Activated CD4-positive, alpha-beta memory T cell treated with anti-CD3 and anti-CD28 coated beads, Interleukin-2, amount 10 ng/mL, durations not matched to agents 7 days and 5 days (primary cell): ENCODE results near the gene TPST1. TPM values are rescaled to one million over a fixed set of nuclear protein-coding genes. Genes with fewer than 3 reads are reported as not detected.

Experiments
- CTCF ChIA-PET: fragments of 350-600 bp; sonication (Branson Sonifier 250); formaldehyde crosslinking; loops from one replicate; lab custom pipeline; 2021; ENCODE audit warnings: antibody characterized with exemption, inconsistent platforms; lab: Charles Lee
- POLR2A ChIA-PET: fragments of 350-600 bp; sonication (Branson Sonifier 250); formaldehyde crosslinking; loops from one replicate; lab custom pipeline; 2021; ENCODE audit warnings: antibody characterized with exemption; lab: Charles Lee
- DNase-seq: peaks from one replicate; pipeline ENCODE4 v3.0.0-alpha.2; 2020
- H3K27ac Mint-ChIP-seq: one replicate; pipeline ENCODE4 v1.8.0; 2021; ENCODE audit warnings: mild to moderate bottlenecking, mixed read lengths
- H3K27me3 Mint-ChIP-seq: one replicate; pipeline ENCODE4 v1.8.0; 2021; ENCODE audit warnings: mixed read lengths
- H3K36me3 Mint-ChIP-seq: one replicate; pipeline ENCODE4 v1.8.0; 2021; ENCODE audit warnings: low read depth, mixed read lengths
- H3K4me1 Mint-ChIP-seq: one replicate; pipeline ENCODE4 v1.8.0; 2021; ENCODE audit warnings: mixed read lengths
- H3K4me3 Mint-ChIP-seq: one replicate; pipeline ENCODE4 v1.8.0; 2021; ENCODE audit warnings: mild to moderate bottlenecking, mixed read lengths
- H3K9me3 Mint-ChIP-seq: one replicate; pipeline ENCODE4 v1.8.0; 2021; ENCODE audit warnings: mixed read lengths
- total RNA-seq, 2 experiments: library from RNA; stranded (reverse); gene quantifications; one replicate each; pipeline ENCODE4 v1.2.3, GENCODE V29; 2021

Gene TPST1
- total RNA-seq, 2 experiments from 2014 or later, result 0.25 to 0.28 TPM

- Mint-ChIP-seq H3K4me1 (no peaks in the 10 kb centered on the region), H3K27me3 (no peaks in the 10 kb centered on the region), H3K27ac (no peak overlapping the region), H3K9me3 (peaks cover 8% of the 10 kb centered on the region), H3K4me3 (no peak overlapping the region), H3K36me3 (no peaks in the 10 kb centered on the region)
- no peak for DNase-seq
- ChIA-PET CTCF (no interaction called here), POLR2A (no interaction called here)
Observed at GRCh38 chr7:66296001-66296521, 90.9 kb downstream of the TPST1 start.

GRCh38 chr7:66296557-66296956 lies 91.4 kb downstream of the TPST1 start:
- Mint-ChIP-seq H3K4me1 (no peaks in the 10 kb centered on the region), H3K4me3 (no peak overlapping the region), H3K36me3 (no peaks in the 10 kb centered on the region), H3K27me3 (no peaks in the 10 kb centered on the region), H3K9me3 (peaks cover 8% of the 10 kb centered on the region), H3K27ac (no peak overlapping the region)
- ChIA-PET CTCF (no interaction called here), POLR2A (no interaction called here)
- DNase-seq, result no peak

GRCh38 chr7:66297579-66297978 lies 92.4 kb downstream of the TPST1 start:
- Mint-ChIP-seq H3K4me1 (no peaks in the 10 kb centered on the region), H3K36me3 (no peaks in the 10 kb centered on the region), H3K27ac (no peak overlapping the region), H3K4me3 (no peak overlapping the region), H3K27me3 (no peaks in the 10 kb centered on the region), H3K9me3 (peaks cover 8% of the 10 kb centered on the region)
- DNase-seq, result no peak
- ChIA-PET CTCF (no interaction called here), POLR2A (no interaction called here)

GRCh38 chr7:66301249-66301648 lies 96.1 kb downstream of the TPST1 start:
- H3K27ac Mint-ChIP-seq, result no peak overlapping the region

GRCh38 chr7:66301737-66302136 lies 96.6 kb downstream of the TPST1 start:
- DNase-seq, result no peak
- no peak overlapping the region for H3K4me3 Mint-ChIP-seq
- H3K36me3 Mint-ChIP-seq, result no peaks in the 10 kb centered on the region
- no peak overlapping the region for H3K27ac Mint-ChIP-seq
- no peaks in the 10 kb centered on the region for H3K4me1 Mint-ChIP-seq
- peaks cover 2% of the 10 kb centered on the region for H3K27me3 Mint-ChIP-seq
- CTCF ChIA-PET, result no interaction called here
- POLR2A ChIA-PET, result no interaction called here
- H3K9me3 Mint-ChIP-seq, result peaks cover 6% of the 10 kb centered on the region

More at GRCh38 chr7:66301249-66301648, 96.1 kb downstream of the TPST1 start:
- H3K4me3 Mint-ChIP-seq, result no peak overlapping the region
- CTCF ChIA-PET, result no interaction called here
- POLR2A ChIA-PET, result no interaction called here
- no peaks in the 10 kb centered on the region for H3K4me1 Mint-ChIP-seq
- no peaks in the 10 kb centered on the region for H3K36me3 Mint-ChIP-seq
- H3K27me3 Mint-ChIP-seq, result peaks cover 2% of the 10 kb centered on the region
- peaks cover 6% of the 10 kb centered on the region for H3K9me3 Mint-ChIP-seq
- DNase-seq, result no peak

GRCh38 chr7:66303454-66304155 lies 98.5 kb downstream of the TPST1 start:
- no peaks in the 10 kb centered on the region for H3K36me3 Mint-ChIP-seq
- H3K4me3 Mint-ChIP-seq, result no peak overlapping the region
- ChIA-PET POLR2A (no interaction called here), CTCF (interaction anchor here (0.5 kb wide), 1 partner anchor 180 kb away, joined by 3 read pairs; no protein-coding TSS in a partner anchor)
- H3K9me3 Mint-ChIP-seq, result no peaks in the 10 kb centered on the region
- no peaks in the 10 kb centered on the region for H3K4me1 Mint-ChIP-seq
- peaks cover 2% of the 10 kb centered on the region for H3K27me3 Mint-ChIP-seq
- DNase-seq, result no peak
- no peak overlapping the region for H3K27ac Mint-ChIP-seq

GRCh38 chr7:66304536-66304935 lies 99.4 kb downstream of the TPST1 start:
- ChIA-PET CTCF (no interaction called here), POLR2A (no interaction called here)

GRCh38 chr7:66306243-66306642 lies 101.1 kb downstream of the TPST1 start:
- Mint-ChIP-seq H3K9me3 (no peaks in the 10 kb centered on the region), H3K27me3 (peaks cover 2% of the 10 kb centered on the region), H3K4me1 (no peaks in the 10 kb centered on the region), H3K27ac (no peak overlapping the region), H3K4me3 (no peak overlapping the region), H3K36me3 (no peaks in the 10 kb centered on the region)
- no peak for DNase-seq
- CTCF ChIA-PET, result no interaction called here
- POLR2A ChIA-PET, result no interaction called here

More at GRCh38 chr7:66304536-66304935, 99.4 kb downstream of the TPST1 start:
- Mint-ChIP-seq H3K4me1 (no peaks in the 10 kb centered on the region), H3K9me3 (no peaks in the 10 kb centered on the region), H3K4me3 (no peak overlapping the region), H3K36me3 (no peaks in the 10 kb centered on the region), H3K27ac (no peak overlapping the region), H3K27me3 (peaks cover 2% of the 10 kb centered on the region)
- no peak for DNase-seq

GRCh38 chr7:66307591-66308215 lies 102.6 kb downstream of the TPST1 start:
- no peak for DNase-seq
- Mint-ChIP-seq H3K4me1 (no peaks in the 10 kb centered on the region), H3K9me3 (no peaks in the 10 kb centered on the region), H3K36me3 (no peaks in the 10 kb centered on the region), H3K27me3 (peaks cover 9% of the 10 kb centered on the region), H3K4me3 (no peak overlapping the region), H3K27ac (no peak overlapping the region)
- POLR2A ChIA-PET, result no interaction called here
- CTCF ChIA-PET, result no interaction called here

- ChIA-PET CTCF (no interaction called here), POLR2A (no interaction called here)
- no peaks in the 10 kb centered on the region for H3K9me3 Mint-ChIP-seq
Observed at GRCh38 chr7:66308411-66308810, 103.3 kb downstream of the TPST1 start.

GRCh38 chr7:66310620-66311019 lies 105.5 kb downstream of the TPST1 start:
- ChIA-PET CTCF (no interaction called here), POLR2A (no interaction called here)
- no peaks in the 10 kb centered on the region for H3K4me1 Mint-ChIP-seq
- no peak for DNase-seq
- no peak overlapping the region for H3K4me3 Mint-ChIP-seq
- H3K27ac Mint-ChIP-seq, result no peak overlapping the region
- H3K27me3 Mint-ChIP-seq, result peaks cover 25% of the 10 kb centered on the region
- no peaks in the 10 kb centered on the region for H3K9me3 Mint-ChIP-seq
- no peaks in the 10 kb centered on the region for H3K36me3 Mint-ChIP-seq

More at GRCh38 chr7:66308411-66308810, 103.3 kb downstream of the TPST1 start:
- Mint-ChIP-seq H3K27ac (no peak overlapping the region), H3K4me1 (no peaks in the 10 kb centered on the region), H3K36me3 (no peaks in the 10 kb centered on the region), H3K4me3 (no peak overlapping the region), H3K27me3 (peaks cover 12% of the 10 kb centered on the region)
- no peak for DNase-seq

- H3K36me3 Mint-ChIP-seq, result no peaks in the 10 kb centered on the region
- H3K27ac Mint-ChIP-seq, result no peak overlapping the region
- H3K27me3 Mint-ChIP-seq, result peaks cover 28% of the 10 kb centered on the region
- H3K4me3 Mint-ChIP-seq, result no peak overlapping the region
- no peaks in the 10 kb centered on the region for H3K4me1 Mint-ChIP-seq
- no peaks in the 10 kb centered on the region for H3K9me3 Mint-ChIP-seq
- POLR2A ChIA-PET, result no interaction called here
- no peak for DNase-seq
- CTCF ChIA-PET, result no interaction called here
Observed at GRCh38 chr7:66313886-66314568, 108.9 kb downstream of the TPST1 start.

- DNase-seq, result no peak
- H3K4me1 Mint-ChIP-seq, result no peaks in the 10 kb centered on the region
- no peak overlapping the region for H3K27ac Mint-ChIP-seq
- CTCF ChIA-PET, result no interaction called here
- H3K9me3 Mint-ChIP-seq, result no peaks in the 10 kb centered on the region
- no peaks in the 10 kb centered on the region for H3K36me3 Mint-ChIP-seq
- peaks cover 28% of the 10 kb centered on the region for H3K27me3 Mint-ChIP-seq
- no peak overlapping the region for H3K4me3 Mint-ChIP-seq
- POLR2A ChIA-PET, result no interaction called here
Observed at GRCh38 chr7:66315192-66315591, 110.1 kb downstream of the TPST1 start.
